GM21447 (cell line): ENCODE measurements around the gene AGRN.
A peak's percentile ranks its signal among the peaks of the same experiment; 100 is the strongest.
"Not testable (repeated sequence)": the region's sequence is repeated elsewhere in the genome, so short reads cannot be mapped to it uniquely, and the experiment has no call there.

Experiments used
- ATAC-seq: cut with Tn5 transposase; IDR thresholded peaks from one replicate; pipeline ENCODE4 v1.9.1; 2021; ENCODE audit not compliant: unreplicated experiment

Gene AGRN

DNA sequence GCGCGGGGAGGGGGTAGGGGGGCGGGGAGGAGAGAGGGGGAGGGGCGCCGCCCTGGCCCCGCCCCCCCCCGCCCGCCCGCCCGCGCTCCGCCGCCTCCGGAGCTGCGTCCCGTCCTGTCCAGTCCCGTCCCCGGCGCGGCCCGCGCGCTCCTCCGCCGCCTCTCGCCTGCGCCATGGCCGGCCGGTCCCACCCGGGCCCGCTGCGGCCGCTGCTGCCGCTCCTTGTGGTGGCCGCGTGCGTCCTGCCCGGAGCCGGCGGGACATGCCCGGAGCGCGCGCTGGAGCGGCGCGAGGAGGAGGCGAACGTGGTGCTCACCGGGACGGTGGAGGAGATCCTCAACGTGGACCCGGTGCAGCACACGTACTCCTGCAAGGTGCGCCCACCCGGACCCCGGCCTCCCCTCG is at the start of gene AGRN:
Gene AGRN, plus strand, starts transcription at position 121 of the 405 bp plus-strand sequence. Its CDS starts 53 bp downstream, at position 174.
- ATAC-seq, result peak; percentile 26

DNA sequence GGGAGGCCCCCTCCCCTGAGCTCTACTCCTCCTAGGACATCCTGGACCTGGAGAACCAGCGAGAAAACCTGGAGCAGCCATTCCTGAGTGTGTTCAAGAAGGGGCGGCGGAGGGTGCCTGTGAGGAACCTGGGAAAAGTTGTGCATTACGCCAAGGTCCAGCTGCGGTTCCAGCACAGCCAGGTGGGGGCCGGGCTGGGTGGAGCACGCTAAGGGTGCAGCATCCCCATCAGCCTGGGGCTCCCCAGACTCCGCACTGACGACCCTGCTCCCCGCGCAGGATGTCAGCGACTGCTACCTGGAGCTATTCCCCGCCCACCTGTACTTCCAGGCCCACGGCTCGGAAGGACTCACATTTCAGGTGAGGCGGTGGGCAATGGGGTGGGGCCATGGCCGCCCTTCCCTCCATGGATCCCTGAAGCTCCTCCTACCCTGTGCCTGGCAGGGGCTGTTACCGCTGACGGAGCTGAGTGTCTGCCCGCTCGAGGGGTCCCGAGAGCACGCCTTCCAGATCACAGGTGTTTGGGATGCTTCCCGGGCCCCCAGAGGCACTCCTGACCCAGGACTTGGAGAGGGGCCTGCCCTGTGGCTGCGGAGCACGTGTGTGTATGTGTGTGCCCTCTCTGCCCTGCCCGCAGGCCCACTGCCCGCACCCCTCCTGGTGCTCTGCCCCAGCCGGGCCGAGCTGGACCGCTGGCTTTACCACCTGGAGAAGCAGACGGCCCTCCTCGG is 49.5 kb upstream of the AGRN start:
- ATAC-seq, result no peak

DNA sequence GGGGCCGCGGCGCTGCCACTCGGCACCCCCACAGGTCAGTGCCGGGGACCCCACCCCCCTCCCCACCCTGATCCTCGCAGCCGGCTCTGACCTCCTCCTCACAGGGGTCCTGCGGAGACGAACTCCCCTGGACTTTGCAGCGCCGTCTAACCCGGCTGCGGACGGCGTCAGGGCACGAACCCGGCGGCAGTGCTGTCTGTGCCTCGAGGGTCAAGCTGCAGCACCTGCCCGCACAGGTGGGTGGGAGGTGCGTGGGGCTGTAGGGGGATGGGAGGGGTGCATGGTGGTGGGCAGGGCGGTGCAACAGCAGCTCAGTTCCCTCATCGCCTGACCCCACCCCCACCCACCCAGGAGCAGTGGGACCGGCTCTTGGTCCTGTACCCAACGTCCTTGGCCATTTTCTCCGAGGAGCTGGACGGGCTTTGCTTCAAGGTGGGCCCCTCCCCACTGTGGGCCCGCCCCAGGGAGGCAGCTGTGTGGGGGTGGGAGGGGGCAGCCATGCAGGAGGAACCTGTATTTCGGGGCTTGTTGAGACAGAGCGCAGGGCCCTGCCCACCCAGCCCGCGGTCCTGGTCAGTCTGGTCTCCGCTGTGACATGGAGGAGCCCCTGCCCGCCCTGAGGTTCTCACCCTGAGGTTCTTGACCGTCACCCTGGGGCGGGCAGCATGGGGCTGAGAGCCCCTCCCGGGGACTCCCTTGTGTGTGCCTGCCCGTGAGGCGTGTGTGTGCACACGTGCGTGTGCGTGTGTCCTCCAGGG is 48.8 kb upstream of the AGRN start:
- ATAC-seq, result no peak

DNA sequence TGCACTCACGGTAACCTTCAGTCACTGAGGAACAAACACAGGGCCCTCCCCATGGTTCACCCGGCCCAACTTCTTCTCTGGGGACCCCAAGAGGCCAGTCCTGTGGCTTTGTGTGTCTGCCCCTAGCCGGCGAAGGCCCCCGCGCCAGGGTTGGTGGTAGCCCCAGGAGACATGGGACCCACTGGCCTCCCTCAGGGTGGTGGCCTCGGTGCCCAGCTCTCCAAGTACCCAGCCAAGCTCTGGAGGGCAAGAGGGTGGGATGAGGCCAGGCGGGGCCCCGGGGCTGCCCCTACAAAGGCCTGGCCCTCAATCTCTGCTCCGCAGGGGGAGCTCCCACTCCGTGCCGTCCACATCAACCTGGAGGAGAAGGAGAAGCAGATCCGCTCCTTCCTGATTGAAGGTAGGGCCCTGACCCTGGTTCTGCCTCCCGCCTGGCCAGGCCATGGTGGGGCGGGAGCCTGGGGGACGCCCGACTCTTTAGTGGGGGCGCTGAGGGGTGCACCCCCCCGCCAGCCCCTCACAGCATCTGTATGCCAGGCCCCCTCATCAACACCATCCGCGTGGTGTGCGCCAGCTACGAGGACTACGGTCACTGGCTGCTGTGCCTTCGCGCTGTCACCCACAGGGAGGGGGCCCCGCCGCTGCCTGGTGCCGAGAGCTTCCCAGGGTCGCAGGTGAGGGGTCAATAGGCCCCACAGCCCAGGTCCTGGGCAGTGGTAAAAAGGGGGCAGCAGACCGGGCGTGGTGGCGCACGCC is 48.0 kb upstream of the AGRN start:
- no peak for ATAC-seq

DNA sequence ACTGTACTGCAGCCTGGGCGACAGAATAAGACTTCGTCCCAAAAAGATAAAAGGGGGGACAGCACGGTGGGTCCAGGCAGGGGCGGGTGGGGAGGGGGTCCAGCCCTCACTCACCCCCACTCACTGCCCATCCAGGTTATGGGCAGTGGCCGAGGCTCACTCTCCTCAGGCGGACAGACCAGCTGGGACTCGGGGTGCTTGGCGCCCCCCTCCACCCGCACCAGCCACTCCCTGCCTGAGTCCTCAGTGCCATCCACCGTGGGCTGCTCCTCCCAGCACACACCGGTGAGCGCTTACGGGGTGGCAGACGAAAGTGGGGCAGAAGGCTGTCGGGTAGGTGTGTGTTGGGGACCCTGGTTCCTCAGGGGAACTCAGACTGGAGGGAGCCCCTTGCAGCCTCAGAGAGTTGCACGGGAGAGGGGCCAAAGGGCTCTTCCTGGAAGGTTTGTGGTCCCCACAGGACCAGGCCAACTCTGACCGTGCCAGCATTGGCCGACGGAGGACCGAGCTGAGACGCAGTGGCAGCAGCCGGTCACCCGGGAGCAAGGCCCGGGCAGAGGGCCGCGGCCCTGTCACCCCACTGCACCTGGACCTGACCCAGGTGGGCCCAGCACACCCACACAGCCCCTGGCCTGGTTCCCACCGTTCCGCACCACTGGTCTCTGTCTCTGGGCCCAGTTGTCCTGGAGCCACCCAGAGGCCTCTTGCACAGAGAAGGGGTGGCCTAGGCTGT is 47.0 kb upstream of the AGRN start:
- ATAC-seq, result no peak

DNA sequence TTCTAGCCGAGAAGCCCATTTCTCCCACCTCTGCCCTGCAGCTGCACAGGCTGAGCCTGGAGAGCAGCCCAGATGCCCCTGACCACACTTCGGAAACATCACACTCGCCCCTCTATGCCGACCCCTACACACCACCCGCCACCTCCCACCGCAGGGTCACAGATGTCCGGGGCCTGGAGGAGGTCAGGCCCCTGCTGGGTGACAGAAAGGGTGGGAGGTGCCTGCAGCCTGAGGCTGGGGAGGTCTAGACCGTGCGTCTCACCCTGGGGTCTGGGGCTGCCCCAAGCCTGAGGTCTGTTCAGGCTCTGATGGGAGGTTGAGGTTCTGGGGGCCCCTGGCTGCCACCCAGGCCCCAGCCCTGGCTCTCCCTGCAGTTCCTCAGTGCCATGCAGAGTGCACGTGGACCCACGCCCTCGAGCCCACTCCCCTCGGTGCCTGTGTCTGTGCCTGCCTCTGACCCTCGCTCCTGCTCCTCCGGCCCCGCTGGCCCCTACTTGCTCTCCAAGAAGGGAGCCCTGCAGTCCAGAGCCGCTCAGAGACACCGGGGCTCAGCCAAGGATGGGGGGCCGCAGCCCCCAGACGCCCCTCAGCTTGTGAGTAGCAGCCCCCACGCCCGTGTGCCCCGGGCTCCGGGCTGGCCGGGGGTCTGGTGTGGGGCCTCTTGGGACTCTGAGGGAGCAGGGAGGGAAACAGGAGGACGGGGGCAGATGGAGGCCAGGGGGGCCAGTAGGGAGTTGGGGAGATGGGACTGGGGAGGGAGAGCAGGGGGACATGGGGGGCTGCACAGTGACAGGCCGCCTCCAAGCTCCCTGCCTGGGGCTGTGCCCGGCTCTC is 46.2 kb upstream of the AGRN start:
- no peak for ATAC-seq

DNA sequence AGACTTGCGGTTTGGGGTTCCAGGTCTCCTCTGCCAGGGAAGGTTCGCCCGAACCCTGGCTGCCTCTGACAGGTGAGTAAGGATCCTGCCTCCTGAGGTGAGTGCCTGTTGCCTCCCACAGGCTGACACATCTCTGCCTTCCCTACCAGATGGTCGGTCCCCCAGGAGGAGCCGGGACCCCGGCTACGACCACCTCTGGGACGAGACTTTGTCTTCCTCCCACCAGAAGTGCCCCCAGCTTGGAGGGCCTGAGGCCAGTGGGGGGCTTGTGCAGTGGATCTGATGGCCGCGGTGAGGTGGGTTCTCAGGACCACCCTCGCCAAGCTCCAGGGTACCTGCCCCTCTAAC is 45.7 kb upstream of the AGRN start:
- no peak for ATAC-seq

DNA sequence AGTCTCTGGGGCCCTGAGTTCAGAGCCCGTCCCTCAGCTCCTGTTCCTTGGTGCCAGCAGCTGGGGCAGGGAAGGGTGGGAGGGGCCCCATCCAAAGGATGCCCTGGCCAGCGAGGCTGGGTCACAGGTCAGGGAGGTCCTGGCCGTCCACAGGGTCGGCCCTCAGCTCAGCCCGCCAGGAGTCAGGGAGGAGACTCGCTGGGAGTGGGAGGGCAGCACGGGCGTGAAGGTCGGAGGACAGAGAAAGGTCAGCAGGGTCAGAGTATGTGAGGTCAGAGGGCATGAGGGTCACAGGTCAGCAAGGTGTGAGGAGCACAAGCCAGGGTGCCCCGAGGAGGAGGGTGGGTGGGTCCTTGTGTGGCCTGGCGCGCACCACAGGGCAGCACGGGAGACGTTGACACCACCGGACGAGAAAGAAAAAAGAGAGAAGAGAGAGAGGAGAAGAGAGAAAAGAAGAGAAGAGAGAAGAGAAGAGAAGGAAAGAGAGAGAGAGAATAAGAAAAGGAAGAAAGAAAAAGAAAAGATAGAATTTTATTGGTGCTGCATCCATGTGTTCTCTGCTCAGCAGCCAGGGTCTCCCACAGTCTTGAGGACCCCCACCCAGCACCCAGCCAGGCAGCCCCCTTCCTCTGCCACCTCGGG is 45.1 kb upstream of the AGRN start:
- no peak for ATAC-seq

DNA sequence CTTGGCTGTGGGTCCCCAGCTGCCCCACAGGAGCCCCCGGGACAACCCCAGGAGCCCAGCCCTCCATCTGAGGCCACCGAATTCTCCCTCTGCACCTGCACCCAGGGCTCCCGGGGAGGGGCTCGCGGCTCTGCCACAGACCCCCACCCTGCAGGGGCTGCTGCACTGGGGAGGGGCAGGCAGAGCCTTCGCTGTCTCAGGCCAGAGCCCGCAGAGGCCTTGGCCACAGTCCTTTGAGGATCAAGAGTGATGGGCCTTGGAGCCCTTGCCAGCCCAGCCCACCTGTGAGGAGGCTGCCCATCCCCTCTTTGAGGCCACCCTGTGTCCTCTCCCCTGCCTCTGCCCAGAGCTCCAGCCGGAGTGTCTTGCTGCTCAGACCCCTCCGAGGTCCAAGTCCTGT is 44.6 kb upstream of the AGRN start:
- ATAC-seq, result no peak

DNA sequence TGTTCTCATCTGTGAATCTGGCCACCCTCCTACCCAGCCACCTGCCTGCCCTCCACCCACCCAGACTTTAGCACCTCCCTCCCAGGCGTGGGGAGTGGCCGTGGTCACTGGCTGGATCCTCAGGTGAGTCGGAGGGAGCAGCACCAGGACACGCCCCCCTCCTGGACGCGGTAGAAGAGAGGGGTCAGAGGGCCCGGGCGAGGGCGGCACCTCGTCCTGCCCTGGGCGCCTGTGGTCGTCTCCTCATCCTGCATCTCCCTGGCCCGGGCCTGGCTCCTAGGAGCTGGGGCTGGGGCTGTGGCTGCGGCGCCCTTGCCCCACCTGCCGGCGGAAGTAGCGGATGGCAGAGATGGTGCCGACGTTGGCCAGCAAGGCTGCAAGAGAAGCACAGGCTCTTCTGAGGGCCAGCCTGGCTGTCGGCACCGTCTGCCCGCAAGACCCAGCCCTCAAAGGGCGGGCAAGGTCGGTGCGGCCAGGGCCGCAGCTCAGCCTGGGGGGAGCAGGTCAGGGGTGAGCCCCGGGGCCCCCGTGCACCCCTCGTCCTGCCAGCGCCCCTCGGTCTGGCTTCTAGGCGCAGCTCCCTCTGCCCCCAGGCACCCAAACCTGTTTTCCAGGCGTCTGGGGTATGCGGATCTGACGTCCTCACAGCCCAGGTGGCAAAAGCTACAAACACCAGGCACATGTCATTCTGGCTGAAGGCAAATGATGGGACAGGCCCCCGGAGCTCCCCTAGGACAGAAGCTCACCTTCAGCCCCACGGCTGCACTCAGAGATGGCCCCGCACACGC is 43.8 kb upstream of the AGRN start:
- ATAC-seq, result peak; percentile 48

DNA sequence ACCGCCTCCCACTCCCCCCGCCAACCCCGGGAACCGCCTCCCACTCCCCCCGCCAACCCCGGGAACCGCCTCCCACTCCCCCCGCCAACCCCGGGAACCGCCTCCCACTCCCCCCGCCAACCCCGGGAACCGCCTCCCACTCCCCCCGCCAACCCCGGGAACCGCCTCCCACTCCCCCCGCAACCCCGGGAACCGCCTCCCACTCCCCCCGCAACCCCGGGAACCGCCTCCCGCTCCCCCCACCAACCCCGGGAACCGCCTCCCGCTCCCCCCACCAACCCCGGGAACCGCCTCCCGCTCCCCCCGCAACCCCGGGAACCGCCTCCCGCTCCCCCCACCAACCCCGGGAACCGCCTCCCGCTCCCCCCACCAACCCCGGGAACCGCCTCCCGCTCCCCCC is 43.1 kb upstream of the AGRN start:
- ATAC-seq, result not testable (repeated sequence)

DNA sequence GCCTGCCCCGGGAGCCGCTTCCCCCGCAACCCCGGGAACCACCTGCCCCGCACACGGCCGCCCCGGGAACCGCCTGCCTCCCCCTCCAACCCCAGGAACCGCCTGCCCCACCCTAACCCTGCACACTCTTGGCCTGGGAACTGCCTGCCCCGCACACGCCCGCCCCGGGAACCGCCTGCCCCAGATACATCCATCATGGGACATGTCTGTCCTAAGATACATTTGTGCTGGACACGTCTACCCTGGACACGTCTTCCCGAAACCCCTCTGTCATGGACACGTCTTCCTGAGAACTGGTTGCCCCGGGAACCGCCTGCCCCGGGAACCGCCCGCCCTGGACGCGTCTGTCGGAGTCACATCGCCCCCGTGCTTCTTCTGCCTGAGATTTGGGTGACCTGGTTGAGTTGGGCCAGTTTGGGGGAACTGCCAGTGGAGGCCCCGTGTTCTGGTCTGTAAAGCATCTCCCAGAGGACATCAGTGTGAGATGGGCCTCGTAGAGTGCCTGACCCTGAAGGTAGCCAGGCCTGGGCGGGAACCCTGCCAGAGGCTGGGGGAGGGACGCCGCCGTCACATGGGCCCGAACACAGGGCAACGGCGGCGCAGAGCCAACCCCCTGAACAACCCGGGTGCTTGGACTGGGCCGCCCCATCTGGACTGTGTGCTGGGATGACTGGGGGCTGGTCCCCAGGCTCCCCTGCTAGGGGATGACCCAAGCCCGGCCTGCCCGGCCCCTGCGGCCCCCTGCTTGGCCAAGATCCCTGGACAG is 41.7 kb upstream of the AGRN start:
- no peak for ATAC-seq

DNA sequence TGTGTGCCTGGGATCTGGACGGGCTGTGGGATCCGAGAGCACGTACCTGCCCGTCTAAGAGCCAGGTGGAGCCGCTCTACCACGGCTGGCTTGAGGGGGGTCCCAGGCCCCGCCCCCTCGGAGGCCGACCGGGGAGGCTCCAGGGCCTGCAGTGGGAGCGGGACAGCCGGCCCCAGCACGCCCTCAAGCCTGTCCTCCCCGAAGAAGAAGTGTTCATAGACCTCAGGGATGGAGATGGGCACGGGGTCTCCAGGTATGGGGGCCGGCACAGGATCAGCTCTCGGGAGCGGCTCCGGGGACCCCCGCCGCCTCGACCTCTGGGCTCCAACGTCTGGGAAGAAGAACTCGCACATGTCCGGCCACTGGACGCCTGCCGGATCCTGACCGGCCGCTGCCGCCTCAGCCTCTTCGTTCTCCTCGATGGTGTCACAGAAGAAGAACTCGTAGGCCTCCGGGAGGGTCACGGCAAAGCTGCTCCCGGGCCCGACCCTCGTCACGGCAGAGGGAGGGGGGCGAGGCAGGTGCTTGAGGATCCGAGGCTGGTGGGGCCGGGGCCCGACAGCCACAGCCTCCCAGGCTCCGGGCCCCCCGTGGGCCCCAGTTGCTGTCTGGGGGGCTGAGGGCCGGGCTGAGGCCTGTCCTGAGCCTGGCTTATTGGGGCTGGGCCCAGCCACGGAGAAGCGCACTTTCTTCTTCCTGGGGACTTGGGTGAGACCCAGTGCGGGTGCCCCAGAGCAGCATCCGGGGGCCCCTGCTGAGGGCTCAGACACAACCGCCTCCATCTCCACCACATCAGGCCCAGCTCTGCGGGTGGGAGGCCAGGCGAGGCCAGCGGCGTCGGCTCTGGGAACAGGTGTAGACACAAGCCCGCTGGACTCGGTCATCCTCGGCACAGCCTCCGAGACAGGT is 40.8 kb upstream of the AGRN start:
- no peak for ATAC-seq

DNA sequence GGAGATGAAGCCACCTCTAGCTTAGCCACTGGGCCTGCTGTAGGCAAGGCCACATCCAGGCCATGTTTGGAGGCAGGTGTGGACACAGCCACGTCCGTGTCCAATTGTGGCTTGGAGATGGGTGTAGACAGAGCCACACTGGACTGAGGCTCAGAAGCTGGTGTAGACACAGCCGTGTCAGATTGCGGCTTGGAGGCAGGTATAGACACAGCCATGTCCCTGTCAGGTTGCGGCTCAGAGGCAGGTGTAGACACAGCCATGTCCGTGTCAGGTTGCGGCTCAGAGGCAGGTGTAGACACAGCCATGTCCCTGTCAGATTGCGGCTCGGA is 40.2 kb upstream of the AGRN start:
- ATAC-seq, result no peak

DNA sequence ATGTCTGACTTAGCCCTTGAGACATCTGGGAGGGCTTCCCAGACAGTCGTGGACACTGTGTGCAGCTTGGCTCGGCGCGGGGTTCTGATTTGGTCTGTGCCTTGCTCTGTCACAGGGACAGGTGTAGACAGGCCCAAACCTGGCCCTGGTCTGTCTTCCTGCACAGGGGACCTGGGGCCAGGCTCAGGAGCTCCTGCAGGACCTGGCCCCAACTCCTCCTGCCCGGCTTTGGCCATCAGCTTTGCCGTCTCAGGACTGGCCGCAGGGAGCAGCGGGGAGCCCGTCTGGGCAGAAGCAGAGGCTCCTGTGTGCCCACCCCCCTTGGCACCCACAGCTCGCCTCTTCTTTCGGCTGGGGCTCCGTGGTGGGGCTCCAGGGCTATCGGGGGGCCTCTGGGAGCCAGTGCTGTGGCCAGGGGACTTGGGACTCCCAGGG is 39.8 kb upstream of the AGRN start:
- ATAC-seq, result no peak

DNA sequence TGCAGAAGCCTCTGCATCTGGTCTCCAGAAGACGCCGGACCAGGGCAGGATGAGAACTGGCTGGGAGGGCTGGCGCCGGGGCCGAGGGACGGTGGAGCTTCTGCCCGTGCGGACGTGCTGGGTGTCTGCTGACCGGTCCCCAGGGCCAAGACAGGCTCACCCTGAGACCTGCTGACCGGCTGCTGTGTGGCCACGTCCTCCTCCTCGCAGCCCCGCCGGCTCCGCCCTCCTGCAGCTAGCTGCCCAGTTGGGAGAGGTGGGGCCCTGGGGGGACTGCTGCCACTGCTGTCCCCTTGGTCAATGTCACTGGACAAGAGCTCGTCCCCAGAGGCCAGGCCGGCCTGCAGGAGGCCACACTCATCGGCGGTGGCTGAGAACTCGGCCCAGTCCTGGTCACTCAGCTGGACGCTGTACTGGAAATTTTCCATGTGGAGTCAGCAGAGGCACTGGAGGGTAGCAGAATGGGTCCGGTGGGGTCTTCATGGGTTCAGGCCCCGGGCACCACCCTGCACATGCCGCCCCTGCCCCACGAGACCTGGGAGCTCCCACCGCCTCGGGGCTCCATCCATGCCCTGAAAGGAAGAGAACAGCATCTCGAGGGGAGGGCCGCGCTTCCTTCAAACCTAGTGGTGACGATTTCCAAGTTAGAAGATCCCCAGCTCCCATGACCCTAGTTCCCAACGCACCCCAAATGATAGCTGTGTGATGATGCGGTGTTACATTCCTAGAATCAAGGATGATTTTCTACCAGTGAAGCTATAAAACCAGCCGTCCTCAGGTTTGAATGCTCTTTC is 39.1 kb upstream of the AGRN start:
- ATAC-seq, result no peak
